HG02981 (cell line): ENCODE data around the gene ANKHD1.
"Not testable (repeated sequence)": the region's sequence is repeated elsewhere in the genome, so short reads cannot be mapped to it uniquely, and the experiment has no call there.

Experiments
- ATAC-seq: cut with Tn5 transposase; IDR thresholded peaks from one replicate; pipeline ENCODE4 v1.9.1; 2021; ENCODE audit warnings: mild to moderate bottlenecking, moderate library complexity; ENCODE audit not compliant: unreplicated experiment

ANKHD1 gene

GRCh38 chr5:140421375-140421774, 19.7 kb downstream of the ANKHD1 start:
- not testable (repeated sequence) for ATAC-seq

GRCh38 chr5:140423609-140424008, 22.0 kb downstream of the ANKHD1 start:
- ATAC-seq, result no peak

DNA sequence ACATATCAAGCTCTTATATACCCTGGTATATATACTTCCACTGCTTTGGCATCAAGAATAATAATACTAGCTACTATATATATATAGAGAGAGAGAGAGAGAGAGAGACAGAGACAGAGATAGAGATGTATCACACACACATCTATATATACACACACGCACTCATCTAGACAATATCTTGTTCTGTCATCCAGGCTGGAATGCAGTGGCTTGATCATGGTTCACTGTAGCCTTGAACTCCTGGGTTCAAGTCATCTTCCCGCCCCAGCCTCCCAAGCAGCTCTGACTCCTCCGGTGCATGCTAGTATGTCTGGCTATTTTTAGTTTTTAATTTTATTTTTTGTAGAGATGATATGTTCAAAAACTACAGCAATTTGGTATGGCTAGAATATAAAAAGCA, 22.5 kb downstream of the ANKHD1 start:
- no peak for ATAC-seq

DNA sequence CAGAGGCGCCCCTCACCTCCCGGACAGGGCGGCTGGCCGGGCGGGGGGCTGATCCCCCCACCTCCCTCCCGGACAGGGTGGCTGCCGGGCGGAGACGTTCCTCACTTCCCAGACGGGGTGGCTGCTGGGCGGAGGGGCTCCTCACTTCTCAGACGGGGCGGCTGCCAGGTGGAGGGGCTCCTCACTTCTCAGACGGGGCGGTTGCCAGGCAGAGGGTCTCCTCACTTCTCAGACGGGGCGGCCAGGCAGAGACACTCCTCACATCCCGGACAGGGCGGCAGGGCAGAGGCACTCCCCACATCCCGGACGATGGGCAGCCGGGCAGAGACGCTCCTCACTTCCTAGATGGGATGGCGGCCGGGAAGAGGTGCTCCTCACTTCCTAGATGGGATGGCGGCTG, 26.1 kb downstream of the ANKHD1 start:
- not testable (repeated sequence) for ATAC-seq

DNA sequence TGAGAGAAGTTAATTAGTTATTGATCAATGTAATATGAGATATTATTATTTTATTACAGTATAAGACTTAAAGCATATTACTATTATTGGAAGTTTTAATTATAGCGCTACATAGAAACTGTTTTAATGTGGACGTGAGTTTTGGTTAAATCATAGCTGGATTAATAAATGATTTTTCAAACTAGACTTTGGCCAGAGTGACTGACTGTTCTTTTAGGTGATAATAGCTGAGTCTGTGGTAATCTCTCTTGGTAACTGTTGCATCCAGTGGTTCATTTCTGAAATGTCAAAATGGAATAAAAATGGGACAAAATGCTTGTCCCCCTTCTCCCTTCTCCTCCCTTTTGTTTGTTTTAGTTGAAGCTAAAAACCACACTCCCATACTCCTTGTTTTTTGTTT, 28.1 kb downstream of the ANKHD1 start:
- ATAC-seq, result no peak

DNA sequence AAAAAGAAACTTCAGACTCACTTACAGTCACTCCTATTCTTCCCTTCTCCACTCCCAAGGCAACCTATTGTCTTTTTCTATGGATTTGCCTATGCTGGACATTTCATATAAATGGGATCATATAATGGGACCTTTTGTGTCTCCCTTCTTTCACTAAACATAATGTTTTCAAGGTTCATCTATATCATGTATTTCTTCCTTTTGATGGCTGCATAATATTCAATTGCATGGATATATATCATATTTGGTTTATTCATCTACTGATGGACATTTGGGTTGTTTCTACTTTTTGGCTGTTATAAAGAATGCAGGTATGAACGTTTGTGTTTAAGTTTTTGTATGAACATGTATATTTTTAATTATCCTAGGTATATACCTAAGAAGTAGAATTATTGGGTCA, 30.6 kb downstream of the ANKHD1 start:
- ATAC-seq, result no peak

DNA sequence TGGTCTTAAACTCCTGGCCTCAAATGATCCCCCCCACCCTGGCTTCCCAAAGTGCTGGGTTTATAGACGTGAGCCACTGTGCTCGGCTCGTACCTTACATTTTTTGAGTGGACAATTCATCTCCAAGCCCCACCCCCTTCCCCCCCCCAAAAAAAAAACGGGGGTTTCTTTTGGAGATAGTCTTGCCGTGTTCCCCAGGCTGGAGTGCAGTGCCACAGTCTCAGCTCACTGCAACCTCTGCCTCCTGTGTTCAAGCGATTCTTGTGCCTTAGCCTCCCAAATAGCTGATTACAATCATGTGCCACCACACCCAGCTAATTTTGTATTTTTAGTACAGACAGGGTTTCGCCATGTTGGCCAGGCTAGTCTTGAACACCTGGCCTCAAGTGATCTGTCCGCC, 31.3 kb downstream of the ANKHD1 start:
- ATAC-seq, result no peak

DNA sequence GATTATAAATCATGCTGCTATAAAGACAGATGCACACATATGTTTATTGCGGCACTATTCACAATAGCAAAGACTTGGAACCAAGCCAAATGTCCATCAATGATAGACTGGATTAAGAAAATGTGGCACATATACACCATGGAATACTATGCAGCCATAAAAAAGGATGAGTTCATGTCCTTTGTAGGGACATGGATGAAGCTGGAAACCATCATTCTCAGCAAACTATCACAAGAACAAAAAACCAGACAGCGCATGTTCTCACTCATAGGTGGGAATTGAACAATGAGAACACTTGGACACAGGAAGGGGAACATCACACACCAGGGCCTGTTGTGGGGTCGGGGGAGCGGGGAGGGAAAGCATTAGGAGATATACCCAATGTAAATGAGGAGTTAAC, 55.7 kb downstream of the ANKHD1 start:
- ATAC-seq, result not testable (repeated sequence)

DNA sequence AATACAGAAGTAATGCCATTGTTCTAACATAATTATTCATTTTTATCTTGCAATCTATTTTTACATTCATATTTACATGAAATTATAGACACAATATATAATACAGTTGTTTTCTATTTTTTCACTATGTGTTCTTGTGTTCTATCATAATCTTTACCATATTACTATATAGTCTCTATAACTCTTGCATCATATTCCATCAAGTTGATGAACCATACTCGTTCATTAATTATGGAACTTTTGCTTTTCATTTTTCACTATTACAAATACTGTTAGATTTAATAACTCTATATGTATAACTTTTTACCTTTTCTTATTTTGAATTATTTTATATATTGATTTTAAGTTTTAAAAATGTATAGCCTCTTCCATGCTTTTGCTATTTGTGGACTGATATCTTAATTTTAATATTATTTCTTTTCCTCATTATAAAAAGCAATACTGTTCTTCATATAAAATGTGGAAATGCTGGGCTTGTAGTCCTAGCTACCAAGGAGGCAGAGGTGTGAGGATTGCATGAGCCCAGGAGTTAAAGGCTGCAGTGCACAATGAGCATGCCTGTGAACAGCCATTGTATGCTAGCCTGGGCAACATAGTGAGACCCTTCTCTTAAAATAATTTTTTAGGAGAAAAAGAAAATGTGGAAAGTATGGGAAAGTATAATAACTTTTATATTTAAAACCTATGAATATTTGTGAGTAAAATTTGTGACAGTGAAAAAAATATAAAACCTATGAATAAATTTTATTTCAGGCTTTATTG, 65.5 kb downstream of the ANKHD1 start:
- ATAC-seq, result no peak

DNA sequence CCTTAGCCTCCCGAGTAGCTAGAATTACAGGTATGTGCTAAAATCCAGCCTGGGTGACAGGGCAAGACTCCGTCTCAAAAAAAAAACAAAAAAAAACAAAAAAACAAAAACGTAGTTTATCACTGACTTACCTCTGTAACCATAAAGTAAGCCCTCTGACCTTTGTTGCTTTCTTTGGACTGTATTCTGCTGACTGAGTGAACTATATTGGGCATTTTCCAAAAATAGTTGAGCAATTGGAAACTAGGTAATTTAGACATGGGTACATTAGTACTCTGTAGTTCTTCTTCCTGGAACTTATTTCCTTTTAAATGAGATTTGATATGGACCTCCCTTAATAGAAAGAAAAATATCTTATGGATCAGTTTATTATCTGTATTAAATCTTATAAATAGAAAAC, 66.6 kb downstream of the ANKHD1 start:
- no peak for ATAC-seq

DNA sequence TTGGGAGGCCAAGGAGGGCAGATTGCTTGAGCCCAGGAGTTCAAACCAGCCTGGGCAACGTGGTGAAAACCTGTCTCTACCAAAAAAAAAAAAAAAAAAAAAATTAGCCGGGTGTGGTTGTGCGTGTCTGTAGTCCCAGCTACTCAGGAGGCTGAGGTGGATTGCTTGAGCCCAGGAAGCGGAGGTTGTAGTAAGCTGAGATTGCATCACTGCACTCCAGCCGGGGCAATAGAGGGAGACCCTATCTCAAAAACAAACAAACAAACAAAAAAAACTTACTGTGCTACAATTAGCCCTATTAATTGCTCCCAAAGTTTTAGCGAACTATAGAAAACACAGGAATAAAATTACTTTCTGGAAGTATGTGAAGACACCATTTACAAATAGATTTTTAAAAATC, 67.6 kb downstream of the ANKHD1 start:
- no peak for ATAC-seq

DNA sequence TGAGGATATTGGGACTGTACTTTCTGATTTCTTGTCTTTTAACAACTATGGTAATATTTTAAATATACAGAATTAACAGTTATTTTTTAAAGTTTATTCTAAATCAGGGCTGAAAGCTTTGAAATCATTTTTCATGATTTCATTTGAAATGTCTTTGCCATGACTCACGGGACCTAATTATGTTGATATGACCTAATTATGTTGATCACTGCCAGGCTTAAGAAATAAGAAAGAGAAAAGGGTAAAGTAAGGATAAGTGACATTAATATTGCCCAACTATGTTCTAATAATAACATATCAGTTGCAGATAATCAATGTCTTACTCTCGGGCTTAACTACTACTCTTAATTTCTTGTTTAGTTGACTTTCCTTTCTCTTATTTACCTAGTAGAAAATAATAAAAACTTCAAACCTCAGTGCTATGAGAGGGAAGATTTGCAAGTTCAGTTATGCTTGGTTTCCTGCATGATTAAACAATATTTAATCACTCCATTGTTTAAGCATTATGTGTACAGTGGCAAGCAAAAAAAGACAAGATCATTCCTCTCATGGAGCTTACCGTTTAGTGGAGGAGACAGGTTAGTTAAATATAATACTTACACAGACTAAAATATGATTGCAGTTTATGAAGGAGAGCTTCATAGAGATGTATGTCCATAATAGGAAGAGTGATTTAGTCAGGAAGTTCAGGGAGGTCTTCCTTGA, 78.8 kb downstream of the ANKHD1 start:
- ATAC-seq, result no peak

DNA sequence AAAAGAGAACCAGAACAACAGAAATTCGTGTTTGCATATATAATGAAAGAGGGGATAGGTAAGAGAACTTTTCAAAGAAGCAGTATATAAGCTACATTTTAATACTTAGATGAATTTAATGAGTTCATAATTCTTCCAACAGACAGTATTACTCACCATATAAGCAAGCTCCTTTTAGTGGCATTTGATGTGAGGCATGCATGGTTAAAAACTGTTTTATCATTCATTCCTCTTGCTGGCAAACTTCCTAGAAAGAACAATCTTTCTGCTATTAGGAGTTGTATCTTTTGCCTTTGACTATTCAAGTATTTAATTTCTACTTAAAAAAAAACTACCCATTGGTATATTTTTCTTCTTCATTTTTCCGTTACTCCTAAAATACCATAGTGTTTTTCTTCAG, 80.1 kb downstream of the ANKHD1 start:
- ATAC-seq, result no peak

GRCh38 chr5:140483055-140483454, 81.4 kb downstream of the ANKHD1 start:
- ATAC-seq, result no peak

GRCh38 chr5:140488141-140488540, 86.5 kb downstream of the ANKHD1 start:
- not testable (repeated sequence) for ATAC-seq

GRCh38 chr5:140488914-140489313, 87.3 kb downstream of the ANKHD1 start:
- no peak for ATAC-seq

DNA sequence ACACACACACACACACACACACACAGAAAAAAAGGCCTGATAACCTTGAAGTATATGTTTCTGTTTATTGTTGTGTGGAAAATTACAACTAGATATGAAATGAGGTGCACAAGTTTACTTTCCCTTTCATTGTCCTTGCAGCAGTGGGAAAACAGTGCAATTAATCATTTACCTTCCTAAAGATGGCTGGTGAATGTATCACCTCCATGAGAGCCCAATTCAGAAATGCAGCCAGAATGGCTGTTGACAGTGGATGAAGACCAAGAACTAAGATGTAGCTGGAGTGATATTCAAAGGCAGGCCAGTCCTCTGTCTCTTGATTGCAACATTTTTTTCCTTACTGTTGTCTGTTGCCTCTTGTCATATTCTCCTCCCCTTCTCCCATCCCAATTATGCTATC, 96.3 kb downstream of the ANKHD1 start:
- ATAC-seq, result no peak

GRCh38 chr5:140498591-140498990, 97.0 kb downstream of the ANKHD1 start:
- no peak for ATAC-seq

- ATAC-seq, result no peak
Measured at GRCh38 chr5:140502834-140503233, 101.2 kb downstream of the ANKHD1 start.

GRCh38 chr5:140509898-140510297, 108.3 kb downstream of the ANKHD1 start:
- ATAC-seq, result no peak

- ATAC-seq, result no peak
Measured at GRCh38 chr5:140513124-140513523, 111.5 kb downstream of the ANKHD1 start.

DNA sequence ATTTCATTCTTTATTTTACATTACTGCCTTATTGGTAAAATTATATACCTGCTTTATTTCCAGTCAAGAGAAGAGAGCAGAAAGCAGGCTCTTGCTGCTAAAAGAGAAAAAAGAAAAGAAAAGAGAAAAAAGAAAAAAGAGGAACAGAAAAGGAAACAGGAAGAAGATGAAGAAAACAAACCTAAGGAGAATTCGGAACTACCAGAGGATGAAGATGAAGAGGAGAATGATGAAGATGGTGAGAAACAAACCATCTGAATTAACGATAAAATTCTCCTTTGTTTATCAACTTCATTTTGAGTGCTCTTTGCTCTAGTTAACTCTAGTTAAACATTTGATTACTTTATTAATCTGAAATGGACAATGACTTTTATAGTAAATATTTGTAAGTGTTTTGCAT, 122.4 kb downstream of the ANKHD1 start:
- ATAC-seq, result no peak

DNA sequence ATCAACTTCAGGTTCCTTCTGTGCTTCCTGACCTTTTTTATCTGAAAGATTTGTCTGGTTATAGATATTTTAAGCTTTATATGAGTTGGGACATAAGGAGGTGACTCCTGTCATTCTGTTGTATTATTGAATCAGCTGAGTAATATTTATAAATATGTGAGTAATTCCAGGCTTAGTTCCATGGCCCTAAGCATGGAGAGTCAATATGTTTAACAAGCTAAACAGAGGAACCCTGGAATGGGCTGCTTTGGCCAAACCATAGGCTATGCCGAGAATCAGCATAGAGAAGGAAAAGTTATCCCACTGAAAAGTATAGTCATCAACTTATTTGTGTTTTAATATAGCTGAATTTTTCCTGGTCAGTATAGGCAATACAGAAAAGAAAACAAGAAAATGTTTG, 138.6 kb downstream of the ANKHD1 start:
- ATAC-seq, result no peak
